HG03457 (cell line): ENCODE data around the gene GPN1.
"Not testable (repeated sequence)": the region's sequence is repeated elsewhere in the genome, so short reads cannot be mapped to it uniquely, and the experiment has no call there.

ENCODE experiments used
- ATAC-seq: cut with Tn5 transposase; IDR thresholded peaks from one replicate; pipeline ENCODE4 v1.9.1; 2021; ENCODE audit warnings: moderate number of reproducible peaks; ENCODE audit not compliant: unreplicated experiment

GPN1 gene

GRCh38 chr2:27667446-27667845 lies 38.6 kb downstream of the GPN1 start:
- no peak for ATAC-seq

GRCh38 chr2:27671235-27671634 lies 42.4 kb downstream of the GPN1 start:
- ATAC-seq = no peak

GRCh38 chr2:27672723-27673486 lies 44.1 kb downstream of the GPN1 start:
- ATAC-seq = no peak

- no peak for ATAC-seq
These were observed 51.7 kb downstream of the GPN1 start for GRCh38 chr2:27680571-27680970.

- no peak for ATAC-seq
These were observed 53.0 kb downstream of the GPN1 start for GRCh38 chr2:27681841-27682240.

GRCh38 chr2:27682334-27682771 lies 53.5 kb downstream of the GPN1 start:
- not testable (repeated sequence) for ATAC-seq

- no peak for ATAC-seq
These were observed 54.7 kb downstream of the GPN1 start for GRCh38 chr2:27683390-27684071.

- ATAC-seq = not testable (repeated sequence)
These were observed 56.2 kb downstream of the GPN1 start for GRCh38 chr2:27685006-27685405.

GRCh38 chr2:27685577-27685976 lies 56.7 kb downstream of the GPN1 start:
- ATAC-seq = no peak

- ATAC-seq = no peak
These were observed 58.4 kb downstream of the GPN1 start for GRCh38 chr2:27687232-27687631.

GRCh38 chr2:27689424-27689823 lies 60.6 kb downstream of the GPN1 start:
- ATAC-seq = no peak

- no peak for ATAC-seq
These were observed 61.2 kb downstream of the GPN1 start for GRCh38 chr2:27690052-27690451.

GRCh38 chr2:27697660-27698059 lies 68.8 kb downstream of the GPN1 start:
- no peak for ATAC-seq
